ENCODE results near the gene CPT1C.
A peak's percentile ranks its signal among the peaks of the same experiment; 100 is the strongest.
"Not testable (repeated sequence)": the region's sequence is repeated elsewhere in the genome, so short reads cannot be mapped to it uniquely, and the experiment has no call there.

The CPT1C gene

DNA sequence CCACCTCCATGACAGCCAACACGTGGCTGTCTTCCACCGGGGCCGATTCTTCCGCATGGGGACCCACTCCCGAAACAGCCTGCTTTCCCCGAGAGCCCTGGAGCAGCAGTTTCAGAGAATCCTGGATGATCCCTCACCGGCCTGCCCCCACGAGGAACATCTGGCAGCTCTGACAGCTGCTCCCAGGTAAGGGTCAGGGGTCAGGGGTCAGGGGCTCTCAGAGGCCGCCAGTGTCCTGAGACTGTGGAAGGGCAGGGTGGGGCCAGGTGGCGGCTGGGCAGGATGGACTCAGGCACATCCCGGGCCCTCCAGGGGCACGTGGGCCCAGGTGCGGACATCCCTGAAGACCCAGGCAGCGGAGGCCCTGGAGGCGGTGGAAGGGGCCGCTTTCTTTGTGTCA, 15.0 kb downstream of the CPT1C start:
- DNase-seq (ENCODE audit: low read depth): no peak

GRCh38 chr19:49710372-49710951, 19.5 kb downstream of the CPT1C start:
- peak; percentile 44 for DNase-seq (ENCODE audit: low read depth)

- DNase-seq (ENCODE audit: low read depth): peak; percentile 84
Measured at GRCh38 chr19:49712397-49712859, 21.5 kb downstream of the CPT1C start.

- no peak for DNase-seq (ENCODE audit: low read depth)
Measured at GRCh38 chr19:49713236-49713845, 22.4 kb downstream of the CPT1C start.

- no peak for DNase-seq (ENCODE audit: low read depth)
Measured at GRCh38 chr19:49716154-49716553, 25.2 kb downstream of the CPT1C start.

- peak; percentile 42 for DNase-seq (ENCODE audit: low read depth)
Measured at GRCh38 chr19:49718511-49718910, 27.6 kb downstream of the CPT1C start.

DNA sequence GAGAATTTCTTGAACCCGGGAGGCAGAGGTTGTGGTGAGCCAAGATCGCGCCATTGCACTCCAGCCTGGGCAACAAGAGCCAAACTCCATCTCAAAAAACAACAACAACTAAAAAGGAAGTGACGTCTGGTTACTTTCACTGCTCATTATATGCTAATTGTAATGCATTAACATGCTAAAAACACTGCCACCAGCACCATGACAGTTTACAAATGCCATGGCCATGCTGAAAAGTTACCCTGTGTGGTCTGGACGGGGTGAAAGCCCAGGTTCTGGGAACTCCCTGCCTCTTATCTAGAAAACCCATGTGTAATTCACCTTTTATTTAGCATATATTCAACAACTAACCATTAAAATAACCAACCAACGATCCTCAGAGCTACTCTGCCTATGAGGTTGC, 28.1 kb downstream of the CPT1C start:
- no peak for DNase-seq (ENCODE audit: low read depth)

DNA sequence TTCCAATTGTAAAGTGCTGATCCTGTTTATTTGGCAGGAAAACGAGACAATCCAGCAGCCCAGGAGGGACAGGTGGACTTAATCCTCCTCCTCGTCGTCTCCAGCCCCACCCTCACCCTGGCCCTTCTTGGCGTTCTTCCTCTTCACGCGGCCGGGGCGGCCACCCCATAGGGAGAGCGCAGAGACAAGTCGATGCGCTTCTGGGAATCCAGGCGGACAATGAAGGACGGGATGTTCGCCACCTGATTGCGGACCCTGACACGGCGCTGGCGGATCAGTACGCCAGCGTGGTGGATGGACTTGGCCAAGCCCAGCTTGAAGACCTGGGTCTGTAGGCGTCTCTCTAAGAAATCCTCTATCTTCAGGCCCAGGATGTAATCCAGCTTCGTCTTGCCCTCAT, 28.5 kb downstream of the CPT1C start:
- DNase-seq (ENCODE audit: low read depth): not testable (repeated sequence)

DNA sequence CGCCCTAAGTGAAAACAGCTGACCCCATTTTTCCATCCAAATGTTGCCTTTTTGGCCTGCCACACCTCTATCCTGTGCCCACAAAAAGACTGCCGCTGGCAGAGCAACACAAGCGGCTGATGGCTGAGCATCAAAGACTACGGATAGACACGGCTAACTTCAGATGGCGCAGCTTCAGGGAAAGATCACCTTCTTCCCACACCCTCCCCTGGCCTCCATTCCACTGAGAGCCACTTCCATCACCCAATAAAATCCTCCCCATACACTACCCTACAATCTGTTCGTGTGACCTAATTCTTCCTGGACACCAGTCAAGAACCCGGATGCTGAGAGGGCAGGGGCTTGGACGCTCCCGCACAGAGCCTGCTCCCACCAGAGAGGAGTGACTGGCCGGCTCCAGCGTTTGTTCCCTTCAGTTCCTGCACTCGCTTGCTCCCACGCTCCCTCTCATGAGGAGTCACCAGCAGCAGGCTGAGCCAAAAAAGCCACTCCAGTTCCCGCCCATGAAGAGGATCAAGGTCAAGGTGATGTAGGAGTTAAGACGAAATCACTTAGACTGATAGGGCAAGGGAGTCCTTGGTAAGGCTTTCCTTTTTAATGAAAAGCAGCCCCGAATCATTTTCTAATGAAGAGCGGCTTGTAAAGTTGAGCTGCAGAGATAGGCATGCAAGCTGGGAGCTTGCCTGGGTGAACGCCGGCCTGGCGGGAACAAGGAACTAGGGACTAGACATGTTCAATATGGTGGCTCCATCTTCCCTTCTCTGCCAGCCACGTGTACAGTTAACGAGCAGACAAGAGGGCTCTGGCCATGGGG, 36.5 kb downstream of the CPT1C start:
- peak; percentile 14 for DNase-seq (ENCODE audit: low read depth)

- no peak for DNase-seq (ENCODE audit: low read depth)
Measured at GRCh38 chr19:49730166-49730565, 39.2 kb downstream of the CPT1C start.

DNA sequence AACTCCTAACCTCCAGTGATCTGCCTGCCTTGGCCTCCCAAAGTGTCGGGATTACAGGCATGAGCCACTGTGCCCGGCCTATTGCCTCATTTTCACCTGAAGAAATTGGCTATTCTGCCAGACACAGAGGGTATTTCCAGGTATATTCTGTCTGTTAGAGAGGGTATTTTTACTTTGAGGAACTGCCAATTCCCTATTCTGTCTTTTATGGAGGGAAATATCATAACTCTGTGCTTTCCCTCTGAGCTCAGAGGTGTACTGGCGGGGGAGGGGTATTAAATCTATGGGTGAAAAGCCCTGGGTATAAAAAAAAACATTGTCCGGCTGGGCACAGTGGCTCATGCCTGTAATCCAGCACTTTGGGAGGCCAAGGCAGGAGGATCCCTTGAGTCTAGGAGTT, 47.4 kb downstream of the CPT1C start:
- no peak for DNase-seq (ENCODE audit: low read depth)

- no peak for DNase-seq (ENCODE audit: low read depth)
Measured at GRCh38 chr19:49739098-49739497, 48.2 kb downstream of the CPT1C start.

DNA sequence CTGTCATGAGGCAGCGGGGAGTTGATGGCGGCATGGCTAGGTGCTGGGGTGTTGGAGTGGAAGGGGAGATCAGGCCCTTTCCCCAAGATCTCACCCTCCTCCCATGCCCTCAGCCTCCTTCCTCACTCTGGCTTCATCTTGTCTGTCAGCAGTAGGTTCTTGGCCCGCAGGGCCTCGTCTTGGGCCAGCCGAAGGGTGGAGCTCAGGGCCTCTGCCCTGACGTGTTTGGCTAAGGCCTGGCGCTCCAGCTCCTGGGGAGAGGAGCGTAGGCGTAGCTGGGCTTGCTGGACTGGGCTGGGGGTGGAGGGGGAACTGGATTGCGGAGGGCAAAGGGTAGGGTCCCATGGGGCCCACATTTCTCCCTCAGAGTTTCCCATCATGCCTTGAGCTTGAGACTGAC, 49.0 kb downstream of the CPT1C start:
- DNase-seq (ENCODE audit: low read depth): no peak

- no peak for DNase-seq (ENCODE audit: low read depth)
Measured at GRCh38 chr19:49741210-49741844, 50.4 kb downstream of the CPT1C start.

- no peak for DNase-seq (ENCODE audit: low read depth)
Measured at GRCh38 chr19:49744946-49745381, 54.0 kb downstream of the CPT1C start.

DNA sequence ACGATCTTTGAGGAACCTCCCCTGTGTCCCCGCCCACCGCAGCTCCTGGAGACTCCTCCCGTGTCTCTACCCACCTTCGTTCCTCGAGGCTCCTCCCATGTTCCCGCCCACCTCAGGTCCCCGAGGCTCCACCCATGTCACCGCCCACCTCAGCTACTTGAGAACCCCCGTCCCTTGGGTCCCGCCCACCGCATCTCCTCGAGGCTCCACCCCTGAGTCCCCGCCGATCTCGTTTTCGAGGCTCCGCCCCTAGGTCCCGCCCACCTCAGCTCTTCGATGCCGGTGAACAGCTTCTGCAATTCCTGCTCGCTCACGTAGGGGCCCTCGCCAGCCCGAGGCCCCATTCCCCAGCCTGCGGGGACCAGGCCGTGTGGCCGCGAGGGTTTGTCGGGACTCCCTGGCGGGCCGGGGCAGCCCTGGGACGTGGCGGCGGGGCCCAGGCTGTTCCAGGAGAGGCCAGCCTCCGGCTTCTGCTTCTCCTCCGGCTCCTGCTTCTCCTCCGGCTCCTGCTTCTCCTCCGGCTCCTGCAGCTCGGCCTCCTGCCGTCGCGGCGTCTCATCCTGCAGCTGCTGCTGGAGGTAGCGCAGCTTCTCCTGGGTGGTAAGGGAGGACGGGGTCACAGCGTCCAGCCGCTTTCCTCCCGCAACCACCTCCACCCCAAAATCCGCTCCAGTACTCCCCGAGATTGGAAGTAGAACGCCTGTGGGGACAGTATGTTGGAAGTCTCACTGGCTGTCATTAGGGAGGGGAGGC, 55.5 kb downstream of the CPT1C start:
- no peak for DNase-seq (ENCODE audit: low read depth)

GRCh38 chr19:49749055-49749716, 58.3 kb downstream of the CPT1C start:
- DNase-seq (ENCODE audit: low read depth): no peak

DNA sequence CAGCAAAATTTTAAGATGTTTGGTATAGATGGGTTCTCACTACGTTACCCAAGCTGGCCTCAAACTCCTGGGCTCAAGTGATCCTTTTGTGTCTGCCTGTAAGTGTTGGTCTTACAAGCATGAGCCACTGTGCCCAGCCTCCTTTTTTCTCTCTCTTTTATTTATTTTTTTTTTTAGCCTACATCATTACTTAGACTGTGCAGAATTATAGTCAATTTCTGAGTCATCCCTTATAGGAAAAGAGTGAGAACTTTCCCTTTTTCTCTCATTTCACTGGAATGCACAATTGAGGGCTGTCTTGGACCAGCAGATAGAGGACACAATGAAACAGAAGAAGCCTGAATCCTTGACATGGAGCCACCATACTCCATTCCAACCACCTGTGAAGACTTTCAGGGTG, 58.9 kb downstream of the CPT1C start:
- no peak for DNase-seq (ENCODE audit: low read depth)

- DNase-seq (ENCODE audit: low read depth): no peak
Measured at GRCh38 chr19:49752701-49753100, 61.8 kb downstream of the CPT1C start.

- no peak for DNase-seq (ENCODE audit: low read depth)
Measured at GRCh38 chr19:49755956-49756355, 65.0 kb downstream of the CPT1C start.

- DNase-seq (ENCODE audit: low read depth): no peak
Measured at GRCh38 chr19:49758292-49758691, 67.4 kb downstream of the CPT1C start.

Data from fibroblast of gingiva (primary cell).